HG03460 (cell line): ENCODE measurements around the gene TXNRD2.
"Not testable (repeated sequence)": the region's sequence is repeated elsewhere in the genome, so short reads cannot be mapped to it uniquely, and the experiment has no call there.

Experiments
- ATAC-seq: cut with Tn5 transposase; IDR thresholded peaks from one replicate; pipeline ENCODE4 v1.9.1; 2021; ENCODE audit not compliant: unreplicated experiment

Gene TXNRD2

GRCh38 chr22:19848298-19849224 lies 93.1 kb downstream of the TXNRD2 start:
- ATAC-seq: no peak

- ATAC-seq: no peak
Observed at GRCh38 chr22:19847345-19847632, 94.3 kb downstream of the TXNRD2 start.

DNA sequence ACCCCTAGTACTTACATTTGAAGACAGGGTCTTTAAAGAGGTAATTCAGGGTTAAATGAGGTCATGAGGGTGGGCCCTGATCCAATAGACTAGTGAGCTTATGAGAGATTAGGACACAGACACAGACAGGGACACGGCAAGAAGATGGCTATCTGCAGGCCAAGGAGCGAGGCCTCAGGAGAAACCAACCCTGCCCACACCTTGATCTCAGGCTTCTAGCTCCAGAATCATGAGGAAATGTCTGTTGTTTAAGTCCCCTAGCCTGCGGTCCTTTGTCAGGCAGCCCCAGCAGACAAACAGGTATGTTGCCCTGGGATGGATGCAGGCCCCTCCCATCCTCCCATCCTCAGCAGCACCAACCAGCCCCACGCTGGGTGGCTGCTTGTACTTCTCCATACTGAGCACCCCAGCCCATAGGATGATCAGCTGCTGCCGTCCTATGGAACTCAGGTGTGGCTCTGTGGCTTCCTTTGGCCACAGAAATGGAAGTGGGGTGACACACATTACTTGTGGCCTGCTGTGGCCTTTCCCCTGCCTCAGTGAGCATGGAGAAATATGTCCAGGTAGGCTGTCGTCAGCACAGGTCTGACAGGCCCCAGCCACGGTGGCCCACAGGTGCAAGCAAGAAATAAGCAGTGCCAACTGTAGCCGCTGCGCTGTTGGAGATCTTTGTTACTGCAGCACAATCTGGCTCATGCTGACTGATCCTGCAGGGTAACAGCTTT lies 94.8 kb downstream of the TXNRD2 start:
- ATAC-seq: no peak

- no peak for ATAC-seq
Observed at GRCh38 chr22:19845054-19845722, 96.4 kb downstream of the TXNRD2 start.

DNA sequence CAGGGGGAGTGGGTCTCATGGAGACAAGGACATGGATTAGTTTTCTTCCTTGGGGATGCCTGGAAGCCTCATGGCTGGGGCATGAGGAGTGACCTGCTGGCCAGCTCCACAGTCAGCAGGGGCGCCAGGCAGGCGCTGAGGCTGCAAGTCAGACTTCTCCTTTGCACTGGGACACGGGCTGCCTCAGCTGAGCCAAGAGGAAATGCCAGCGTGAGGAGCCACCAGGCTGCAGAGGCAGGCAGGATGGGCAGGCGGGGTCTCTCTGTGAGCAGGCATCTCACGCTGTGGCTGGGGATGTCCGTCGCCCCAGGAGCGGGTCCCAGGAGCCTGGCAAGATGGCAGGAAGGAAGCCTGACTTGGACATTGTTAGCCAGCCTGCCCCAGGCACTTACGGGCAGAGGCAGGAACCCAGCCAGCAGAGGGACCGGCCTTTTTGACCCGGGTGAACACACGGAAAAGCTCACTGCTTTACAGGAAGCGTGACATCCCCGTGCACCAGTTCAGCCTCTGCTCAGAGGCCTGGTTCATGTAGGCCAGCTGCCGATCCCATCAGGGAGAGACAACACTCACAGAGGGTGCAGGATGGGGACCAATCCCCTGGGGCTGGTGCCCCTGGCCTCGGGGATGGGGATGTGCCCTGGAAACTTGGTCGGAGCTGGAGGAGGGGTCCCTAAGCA lies 97.1 kb downstream of the TXNRD2 start:
- no peak for ATAC-seq

DNA sequence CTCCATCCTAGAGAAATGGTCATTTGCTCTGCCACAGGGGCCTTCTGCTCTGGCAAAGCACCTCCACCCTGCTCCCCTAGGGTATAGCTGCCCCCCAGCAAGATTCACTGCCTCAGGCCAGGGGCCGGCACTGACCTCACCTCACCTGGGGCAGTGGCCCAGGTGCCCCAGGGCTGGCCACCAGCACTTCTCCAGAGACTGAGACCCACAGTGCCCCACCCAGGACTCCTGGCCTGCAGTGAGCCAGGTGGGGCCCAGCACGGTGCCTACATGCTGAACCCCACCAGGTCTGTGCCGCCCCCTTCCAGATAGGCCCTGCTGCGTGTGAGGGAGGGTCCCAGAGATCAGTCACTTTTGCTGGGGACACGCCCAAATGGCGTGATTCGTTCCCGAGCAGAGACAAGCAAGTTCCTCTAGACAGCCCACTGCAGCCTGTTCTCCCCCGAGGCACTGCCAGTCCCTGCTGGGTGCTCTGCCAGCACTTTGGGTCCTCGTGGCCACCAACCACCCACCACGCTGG lies 97.7 kb downstream of the TXNRD2 start:
- ATAC-seq: no peak

- ATAC-seq: no peak
Observed at GRCh38 chr22:19843107-19843856, 98.3 kb downstream of the TXNRD2 start.

DNA sequence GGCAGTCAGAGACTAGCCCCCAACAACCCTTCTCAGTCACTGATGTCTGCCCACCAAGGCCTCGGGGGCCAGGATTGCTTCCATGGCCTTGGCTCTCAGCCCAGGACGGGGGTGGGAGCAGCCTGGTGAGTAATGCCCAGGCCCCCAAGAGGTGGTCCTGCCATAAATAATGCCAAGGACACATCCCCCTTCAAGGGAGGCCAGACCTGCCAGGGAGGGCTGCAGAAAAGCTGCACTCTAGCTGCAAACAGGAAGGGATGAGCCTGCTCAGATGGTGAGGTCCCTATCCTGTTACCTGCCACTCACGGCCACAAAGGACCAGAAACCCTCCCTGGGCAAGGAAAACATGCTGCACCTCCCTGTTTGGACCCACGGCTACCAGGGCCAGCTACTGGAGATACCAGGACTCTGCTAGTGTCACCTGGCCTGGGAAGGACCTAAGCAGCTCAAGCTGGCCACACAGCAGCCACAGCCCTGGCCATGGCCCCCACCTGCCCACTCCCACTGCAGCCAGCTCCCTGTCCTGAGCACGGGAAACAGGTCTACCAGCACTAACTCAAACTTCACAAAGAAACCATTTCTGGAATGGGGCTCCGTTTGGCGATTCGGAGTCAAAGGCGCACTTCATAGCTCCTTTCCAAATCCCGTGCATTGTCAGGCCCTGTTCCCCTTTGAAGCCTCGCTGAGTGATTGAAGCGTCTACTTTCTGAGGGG lies 99.1 kb downstream of the TXNRD2 start:
- no peak for ATAC-seq

- no peak for ATAC-seq
Observed at GRCh38 chr22:19841641-19842392, 99.8 kb downstream of the TXNRD2 start.

GRCh38 chr22:19840955-19841640 lies 100.5 kb downstream of the TXNRD2 start:
- ATAC-seq: no peak

- no peak for ATAC-seq
Observed at GRCh38 chr22:19840059-19840458, 101.6 kb downstream of the TXNRD2 start.

DNA sequence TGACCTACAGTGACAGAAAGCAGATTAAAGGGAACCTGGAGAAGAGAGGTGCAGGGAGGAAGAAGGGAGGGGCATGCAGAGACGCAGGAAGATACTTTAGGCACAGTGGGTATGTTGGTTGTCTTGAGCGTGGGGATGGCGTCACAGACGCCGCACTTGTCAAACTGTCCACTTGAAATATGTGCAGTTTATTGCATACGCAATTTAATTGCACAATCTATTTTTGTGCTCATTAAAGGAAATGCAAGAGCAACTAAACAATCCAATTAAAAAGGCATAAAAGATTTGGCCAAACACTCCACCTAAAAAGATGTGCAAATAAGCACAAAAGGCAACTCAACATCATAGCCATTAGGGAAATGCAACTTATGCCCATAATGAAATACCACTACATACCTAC lies 103.7 kb downstream of the TXNRD2 start:
- no peak for ATAC-seq

DNA sequence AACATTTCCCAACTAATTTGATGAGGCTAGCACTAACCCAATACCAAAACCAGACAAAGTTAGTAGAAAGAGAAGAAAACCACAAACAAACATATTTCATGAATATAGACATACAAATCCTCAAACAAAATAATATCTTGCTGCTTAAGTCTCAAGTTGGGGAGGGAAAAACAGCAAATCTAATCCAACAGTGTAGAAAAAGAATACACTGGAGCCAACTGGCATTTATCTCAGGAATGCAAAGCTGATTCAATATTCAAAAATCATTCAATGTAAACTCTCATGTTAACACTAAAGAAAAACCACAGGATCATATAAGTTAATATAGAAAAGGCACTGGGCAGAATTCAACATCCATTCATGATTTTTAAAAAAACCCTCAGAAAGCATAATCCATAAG lies 105.1 kb downstream of the TXNRD2 start:
- ATAC-seq: no peak

DNA sequence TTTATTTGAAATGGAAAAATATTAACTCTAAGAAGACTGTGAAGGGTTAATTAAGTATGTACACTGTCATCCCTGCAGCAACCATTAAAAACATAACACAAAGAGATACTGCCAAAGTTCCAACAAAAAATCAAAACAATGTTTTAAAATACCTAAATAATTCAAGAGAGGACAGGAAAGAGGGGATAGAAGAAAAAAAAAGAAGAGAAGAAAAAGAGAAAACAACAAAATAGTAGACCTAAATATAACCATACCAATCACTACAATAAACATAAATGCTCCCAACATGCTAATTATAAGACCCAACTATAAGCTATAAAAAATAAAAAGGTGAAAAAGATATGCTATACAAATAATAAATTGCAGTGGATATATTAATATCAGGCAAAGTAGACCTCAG lies 107.0 kb downstream of the TXNRD2 start:
- ATAC-seq: no peak

DNA sequence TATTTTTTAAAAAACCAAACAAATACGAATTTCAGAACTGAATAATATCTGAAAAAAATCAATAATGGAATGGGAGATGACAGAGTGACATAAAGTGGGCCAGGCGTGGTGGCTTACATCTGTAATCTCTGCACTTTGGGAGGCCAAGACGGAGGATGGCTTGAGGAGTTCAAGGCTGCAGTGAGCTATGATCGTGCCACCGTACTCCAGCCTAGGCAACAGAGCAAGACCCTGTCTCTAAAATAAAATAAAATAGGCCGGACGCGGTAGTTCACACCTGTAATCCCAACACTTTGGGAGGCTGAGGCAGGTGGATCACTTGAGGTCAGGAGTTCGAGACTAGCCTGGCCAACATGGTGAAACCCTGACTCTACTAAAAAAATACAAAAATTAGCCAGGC lies 108.3 kb downstream of the TXNRD2 start:
- not testable (repeated sequence) for ATAC-seq

GRCh38 chr22:19832476-19833108 lies 109.0 kb downstream of the TXNRD2 start:
- ATAC-seq: no peak

GRCh38 chr22:19831979-19832378 lies 109.6 kb downstream of the TXNRD2 start:
- not testable (repeated sequence) for ATAC-seq

GRCh38 chr22:19831016-19831415 lies 110.6 kb downstream of the TXNRD2 start:
- ATAC-seq: no peak
